HepG2 (cell line): Measurements from ENCODE around the gene STK17A. TPM values are rescaled to one million over a fixed set of nuclear protein-coding genes. Genes with fewer than 3 reads are reported as not detected.
A peak's percentile ranks its signal among the peaks of the same experiment; 100 is the strongest.

Experiments used
- ATAC-seq: fragments of 200-7000 bp; cut with Tn5 transposase; 3 replicates; pipeline ENCODE4 v1.9.1; 2020; ENCODE audit warnings: mild to moderate bottlenecking, moderate library complexity
- BruUV-seq: library from RNA; stranded (reverse); fragments of 400-500 nt; replicated peaks from 2 replicates; lab custom pipeline; 2021; lab: Mats Ljungman, UMichigan
- CTCF ChIA-PET: fragments of 300-600 bp; formaldehyde crosslinking; extraction: SDS; loops from one replicate; lab custom pipeline; 2021; ENCODE audit warnings: low total read pairs, inconsistent platforms, low intra/inter-chr PET ratio; lab: Yijun Ruan, JAX
- POLR2A ChIA-PET: fragments of 350-600 bp; sonication (Branson Sonifier 250); formaldehyde crosslinking; loops from one replicate; lab custom pipeline; 2020; ENCODE audit warnings: antibody characterized with exemption, inconsistent platforms; lab: Yijun Ruan, JAX
- DNase-seq: peaks from one replicate; pipeline ENCODE4 v3.0.0-alpha.2; 2015; ENCODE audit warnings: low spot score
- FAIRE-seq: peaks from 3 replicates; lab custom pipeline; 2011; peaks lifted over from hg19 to GRCh38; lab: Jason Lieb, UNC
- H2AFZ ChIP-seq: one replicate; pipeline ENCODE4 v1.6.1; 2011; ENCODE audit warnings: low read length, inconsistent platforms
- H3K27ac ChIP-seq: fragments of 300-600 bp; 3 replicates; pipeline ENCODE4 v1.8.0; 2011; ENCODE audit warnings: mixed run types, mild to moderate bottlenecking, mixed read lengths, low read length, inconsistent platforms; ENCODE audit not compliant: insufficient read depth; ENCODE audit errors: extremely low read length
- H3K27me3 ChIP-seq, 2 experiments: fragments of 200-600 bp in 1 of 2; 2 replicates in 1 of 2; 3 replicates in 1 of 2; pipeline versions ENCODE4 v1.6.0 to v1.8.0; 2011; ENCODE audit warnings: low read length in 2 of 2, mild to moderate bottlenecking in 2 of 2, moderate library complexity in 2 of 2, inconsistent platforms in 1 of 2; ENCODE audit not compliant: insufficient read depth in 2 of 2, control insufficient read depth in 1 of 2
- H3K36me3 ChIP-seq, 2 experiments: fragments of 200-600 bp in 1 of 2; replicated peaks in 1 of 2; 2 replicates in 1 of 2; 3 replicates in 1 of 2; pipeline versions ENCODE4 v1.5.1 to v1.8.0; 2011; ENCODE audit warnings: low read length in 2 of 2, inconsistent platforms in 1 of 2; ENCODE audit not compliant: insufficient read depth in 2 of 2, control insufficient read depth in 1 of 2
- H3K4me1 ChIP-seq: 2 replicates; pipeline ENCODE4 v1.5.1; 2012; ENCODE audit warnings: low read length, inconsistent platforms; ENCODE audit not compliant: insufficient read depth
- H3K4me2 ChIP-seq: 2 replicates; pipeline ENCODE4 v1.6.0; 2011; ENCODE audit warnings: low read depth, low read length, inconsistent platforms
- H3K4me3 ChIP-seq, 3 experiments: fragments of 200-600 bp in 1 of 3; sonication (generic), shearing (Covaris generic) in 1 of 3; replicated peaks in 1 of 3; 2 replicates each; pipeline ENCODE4 v1.5.1; 2011 to 2016; ENCODE audit warnings: low read length in 3 of 3, inconsistent platforms in 2 of 3, low read depth in 2 of 3, mild to moderate bottlenecking in 2 of 3, control low read depth in 1 of 3, mixed read lengths in 1 of 3; ENCODE audit not compliant: insufficient read depth in 1 of 3
- H3K79me2 ChIP-seq: one replicate; pipeline ENCODE4 v1.6.1; 2011; ENCODE audit warnings: low read length, inconsistent platforms; ENCODE audit not compliant: insufficient read depth
- H3K9ac ChIP-seq: 2 replicates; pipeline ENCODE4 v1.6.0; 2011; ENCODE audit warnings: mild to moderate bottlenecking, low read depth, low read length, inconsistent platforms; ENCODE audit not compliant: insufficient read depth
- H3K9me3 ChIP-seq: 2 replicates; pipeline ENCODE4 v1.5.1; 2012; ENCODE audit warnings: mild to moderate bottlenecking, low read length
- H4K20me1 ChIP-seq: 2 replicates; pipeline ENCODE4 v1.6.0; 2011; ENCODE audit warnings: inconsistent platforms, mild to moderate bottlenecking, low read length, moderate library complexity; ENCODE audit not compliant: insufficient read depth
- NONO ChIP-seq, 2 experiments: fragments of 450-650 bp in 1 of 2; sonication (generic) in 1 of 2; formaldehyde crosslinking in 1 of 2; IDR thresholded peaks in 1 of 2; conservative IDR thresholded peaks in 1 of 2; 2 replicates each; pipeline versions ENCODE4 v1.6.1 to v1.8.0; 2017 to 2022; ENCODE audit warnings: mild to moderate bottlenecking in 1 of 2, missing genetic modification reagents in 1 of 2, moderate library complexity in 1 of 2
- RBM22 ChIP-seq: fragments of 200-400 bp; formaldehyde crosslinking; optimal IDR thresholded peaks from 2 replicates; pipeline ENCODE3; 2017; ENCODE audit warnings: mild to moderate bottlenecking, low read length, moderate library complexity
- TCF7L2 ChIP-seq: IDR thresholded peaks from 2 replicates; pipeline ENCODE4 v1.6.1; 2011; ENCODE audit warnings: mild to moderate bottlenecking, low read depth, low read length, moderate library complexity
- WGBS: methylation state at CpG from one replicate; pipeline ENCODE4 v1.1.6; 2017; ENCODE audit warnings: low lambda C conversion rate; 5-methylcytosine and 5-hydroxymethylcytosine counted together
- in situ Hi-C: cut with HindIII; loops from 2 replicates; pipeline ENCODE4 v1.10.0; 2017; ENCODE audit warnings: low pct_unique_long_range_greater_than_20kb; ENCODE audit not compliant: extremely low pct_ligation_motif_present
- intact Hi-C: fragments of 100-400 bp; cut with micrococcal nuclease; formaldehyde crosslinking; loops from one replicate; pipeline ENCODE4 v1.10.0; 2022; ENCODE audit not compliant: unreplicated experiment
- polyA plus RNA-seq, 8 experiments: library from polyadenylated mRNA; depleted of rRNA in 3 of 8; stranded (reverse) in 7 of 8; unstranded in 1 of 8; fragments of >200 nt; fragmentation: Illumina TruSeq in 4 of 8; extraction: Trizol in 4 of 8; gene quantifications; 2 replicates each; pipeline versions ENCODE4 v1.2.1 to v1.2.3, GENCODE V29; 2011 to 2016; ENCODE audit warnings: low read depth in 4 of 8, missing spikeins in 1 of 8, mixed read lengths in 1 of 8; ENCODE audit not compliant: insufficient read depth in 1 of 8
- total RNA-seq, 5 experiments: library from RNA; depleted of rRNA; stranded (reverse); fragments of >200 nt; fragmentation: Illumina TruSeq; extraction: Trizol; gene quantifications; 2 replicates each; pipeline ENCODE4 v1.2.3, GENCODE V29; 2016; ENCODE audit warnings: low read depth in 1 of 5
- TF ChIP-seq, protein P1 (sequence below): sonication (generic); formaldehyde crosslinking; IDR thresholded peaks from 2 replicates; pipeline ENCODE4 v1.9.0; 2021; ENCODE audit warnings: missing genetic modification reagents, borderline replicate concordance

STK17A gene
- total and polyA plus RNA-seq, 2 of the 13 experiments (the other 11 are each of a cell fraction or from before 2014, with no cell fraction given), result 18.6 to 24.3 TPM

DNA sequence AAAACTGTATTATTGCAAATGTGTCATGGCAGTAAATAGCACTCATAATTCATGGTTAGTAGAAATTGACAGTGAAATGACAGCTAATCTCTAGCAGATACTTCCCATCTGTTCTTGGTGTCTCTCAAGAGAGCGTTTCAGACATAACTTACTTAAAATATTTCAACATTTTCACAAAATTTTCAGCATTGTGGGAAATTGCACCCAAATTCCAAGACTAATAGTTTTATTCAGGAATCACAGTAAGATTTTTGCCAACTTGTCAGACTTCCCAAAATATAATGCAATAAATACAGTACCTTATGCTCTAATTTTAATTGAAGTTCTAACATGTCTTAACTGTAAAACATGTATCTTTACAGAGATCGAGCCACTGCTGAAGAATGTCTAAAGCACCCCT lies 41.2 kb downstream of the STK17A start (continued):
- TF ChIP-seq, protein P1, sequence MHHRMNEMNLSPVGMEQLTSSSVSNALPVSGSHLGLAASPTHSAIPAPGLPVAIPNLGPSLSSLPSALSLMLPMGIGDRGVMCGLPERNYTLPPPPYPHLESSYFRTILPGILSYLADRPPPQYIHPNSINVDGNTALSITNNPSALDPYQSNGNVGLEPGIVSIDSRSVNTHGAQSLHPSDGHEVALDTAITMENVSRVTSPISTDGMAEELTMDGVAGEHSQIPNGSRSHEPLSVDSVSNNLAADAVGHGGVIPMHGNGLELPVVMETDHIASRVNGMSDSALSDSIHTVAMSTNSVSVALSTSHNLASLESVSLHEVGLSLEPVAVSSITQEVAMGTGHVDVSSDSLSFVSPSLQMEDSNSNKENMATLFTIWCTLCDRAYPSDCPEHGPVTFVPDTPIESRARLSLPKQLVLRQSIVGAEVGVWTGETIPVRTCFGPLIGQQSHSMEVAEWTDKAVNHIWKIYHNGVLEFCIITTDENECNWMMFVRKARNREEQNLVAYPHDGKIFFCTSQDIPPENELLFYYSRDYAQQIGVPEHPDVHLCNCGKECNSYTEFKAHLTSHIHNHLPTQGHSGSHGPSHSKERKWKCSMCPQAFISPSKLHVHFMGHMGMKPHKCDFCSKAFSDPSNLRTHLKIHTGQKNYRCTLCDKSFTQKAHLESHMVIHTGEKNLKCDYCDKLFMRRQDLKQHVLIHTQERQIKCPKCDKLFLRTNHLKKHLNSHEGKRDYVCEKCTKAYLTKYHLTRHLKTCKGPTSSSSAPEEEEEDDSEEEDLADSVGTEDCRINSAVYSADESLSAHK (CRISPR knock-in tag), result no peak

DNA sequence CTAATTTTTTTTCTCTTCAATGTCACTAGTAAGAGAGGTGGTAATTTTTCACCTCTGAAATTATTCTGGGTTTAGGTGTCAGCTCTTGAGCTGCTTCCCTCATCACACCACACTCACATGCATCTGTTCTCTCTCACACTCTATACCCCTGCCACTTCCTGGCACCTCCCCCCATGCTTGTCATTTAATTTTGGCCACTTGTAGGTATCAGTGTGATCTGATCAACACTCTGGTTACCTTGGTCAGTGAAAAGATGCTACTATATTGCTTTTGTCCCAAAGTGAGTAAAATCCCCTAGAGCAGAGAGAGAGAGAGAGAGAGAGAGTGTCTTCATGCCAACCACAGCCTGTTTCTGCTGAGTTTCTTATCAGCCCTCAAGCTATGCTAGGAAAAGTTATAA lies 42.5 kb downstream of the STK17A start:
- no peak overlapping the region for H3K4me3 ChIP-seq
- in situ Hi-C loops, result no loop called here
- H3K4me1 ChIP-seq, result peaks cover 3% of the 10 kb centered on the region
- CTCF ChIA-PET, result no interaction called here
- H3K9ac ChIP-seq, result no peak overlapping the region
- H3K9me3 ChIP-seq, result no peaks in the 10 kb centered on the region
- DNase-seq, result no peak
- no peak overlapping the region for H2AFZ ChIP-seq
- no peaks in the 10 kb centered on the region for H3K79me2 ChIP-seq
- H3K4me2 ChIP-seq, result no peak overlapping the region
- no peak for TF ChIP-seq NONO (IDR thresholded peaks at IDR 0.05)
- no peak for TF ChIP-seq NONO (CRISPR knock-in tag; conservative IDR thresholded peaks at IDR 0.05)
- TF ChIP-seq RBM22, result peak; percentile 44
- TF ChIP-seq, all 625 proteins: peak for 1
- intact Hi-C loops, result no loop called here
- Histone ChIP-seq H3K27me3 (no peaks in the 10 kb centered on the region), H4K20me1 (no peaks in the 10 kb centered on the region), H3K36me3 (peaks cover 2 to 42% of the 10 kb centered on the region in 2 experiments; a peak in 4 of 5 replicates), H3K27ac (no peak overlapping the region)
- no TSS peak for BruUV-seq
- FAIRE-seq (no peak), ATAC-seq (no peak)
- POLR2A ChIA-PET, result no interaction called here

DNA sequence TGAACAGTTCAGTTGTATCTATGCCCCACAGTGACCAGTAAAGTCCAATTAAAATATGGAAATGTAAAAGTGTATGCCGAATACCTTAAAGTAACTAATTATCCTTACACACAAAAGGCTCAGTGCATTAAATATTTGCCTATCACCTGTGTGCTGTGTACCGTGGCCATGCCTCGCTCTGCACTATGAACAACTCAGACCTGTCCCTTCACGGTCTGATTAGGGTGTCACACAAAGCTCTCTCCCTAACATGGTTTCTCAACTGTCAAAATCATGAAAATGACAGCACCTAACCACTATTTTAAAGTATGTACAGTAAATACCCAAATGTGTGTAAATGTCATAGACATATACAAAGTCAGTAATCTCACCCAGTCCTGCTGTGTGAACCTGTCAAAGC lies 43.1 kb downstream of the STK17A start:
- intact Hi-C loops, result no loop called here
- CTCF ChIA-PET, result no interaction called here
- WGBS, result 92% methylated on average over 4 of the region's 4 CpGs
- no peaks in the 10 kb centered on the region for H3K9me3 ChIP-seq
- in situ Hi-C loops, result no loop called here
- no peak overlapping the region for H3K9ac ChIP-seq
- TF ChIP-seq RBM22, result peak; percentile 49
- TF ChIP-seq TCF7L2, result no peak
- no TSS peak for BruUV-seq
- FAIRE-seq, result no peak
- peaks cover 6% of the 10 kb centered on the region for H3K4me1 ChIP-seq
- no peak overlapping the region for H3K4me2 ChIP-seq
- H3K27ac ChIP-seq, result no peak overlapping the region
- H3K4me3 ChIP-seq, result no peak overlapping the region
- DNase-seq, result no peak
- no peaks in the 10 kb centered on the region for H3K27me3 ChIP-seq
- no peaks in the 10 kb centered on the region for H3K79me2 ChIP-seq
- peak; percentile 46 for ATAC-seq
- no peak overlapping the region for H2AFZ ChIP-seq
- H3K36me3 ChIP-seq, result peaks cover 2 to 39% of the 10 kb centered on the region in 2 experiments; a peak in 4 of 5 replicates
- POLR2A ChIA-PET, result no interaction called here
- H4K20me1 ChIP-seq, result no peaks in the 10 kb centered on the region
